Panc1 (cell line): ENCODE results near the gene CBX7.

Experiments used
- CTCF ChIP-seq: fragments of 450-650 bp; IDR thresholded peaks from 2 replicates; pipeline ENCODE4 v1.5.1; 2017; ENCODE audit warnings: mild to moderate bottlenecking
- POLR2AphosphoS5 ChIP-seq: IDR thresholded peaks from 2 replicates; pipeline ENCODE4 v1.6.1; 2012; ENCODE audit warnings: mild to moderate bottlenecking, low read depth, low read length, moderate library complexity
- REST ChIP-seq, 2 experiments: IDR thresholded peaks; 2 replicates each; pipeline ENCODE4 v1.6.1; 2011 to 2012; ENCODE audit warnings: low read depth in 2 of 2, control low read depth in 1 of 2, low read length in 1 of 2, mild to moderate bottlenecking in 1 of 2, moderate library complexity in 1 of 2; ENCODE audit not compliant: insufficient read depth in 1 of 2

DNA sequence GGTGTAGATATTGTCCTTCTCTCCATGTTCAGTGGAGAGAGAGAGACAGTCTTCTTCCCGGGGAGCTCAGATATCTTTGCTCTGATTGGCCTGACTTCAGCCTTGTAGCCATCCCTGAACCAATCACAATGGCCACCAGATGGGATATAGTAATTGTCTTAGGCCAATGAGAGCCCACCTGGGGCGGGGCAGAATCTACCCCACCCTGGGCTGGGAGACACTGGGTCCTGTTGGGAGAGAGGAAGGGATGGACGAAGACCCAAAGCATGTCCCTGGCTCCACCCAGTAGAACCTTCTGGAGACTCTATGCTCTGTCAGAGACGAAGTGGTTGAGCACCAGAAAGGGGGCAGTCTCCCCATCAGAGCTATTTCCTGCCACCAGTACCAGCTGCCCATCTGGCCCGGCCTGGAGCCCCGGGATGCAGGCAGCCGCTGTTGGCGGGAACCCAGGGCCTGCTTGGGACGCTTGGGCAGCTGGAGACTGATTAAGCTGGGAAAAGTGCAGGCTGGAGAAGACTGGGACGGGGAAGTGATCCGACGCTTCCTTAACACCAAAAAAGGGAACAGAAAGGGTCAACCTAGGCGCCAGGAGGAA is 31.6 kb upstream of the CBX7 start:
- TF ChIP-seq CTCF (no peak), POLR2AphosphoS5 (no peak), REST (IDR thresholded peaks at IDR 0.05; ENCODE audit: insufficient read depth in 1 of 2, low read depth in 2 of 2, low read length in 1 of 2) (no peak)
